SH-SY5Y (cell line): ENCODE measurements around the gene PPHLN1.

Source experiments
- GATA2 ChIP-seq: IDR thresholded peaks from 2 replicates; pipeline ENCODE4 v1.6.1; 2011; ENCODE audit warnings: mild to moderate bottlenecking, low read depth, low read length
- GATA3 ChIP-seq: IDR thresholded peaks from 2 replicates; pipeline ENCODE4 v1.6.1; 2011; ENCODE audit warnings: low read depth, mild to moderate bottlenecking, low read length, moderate library complexity

DNA sequence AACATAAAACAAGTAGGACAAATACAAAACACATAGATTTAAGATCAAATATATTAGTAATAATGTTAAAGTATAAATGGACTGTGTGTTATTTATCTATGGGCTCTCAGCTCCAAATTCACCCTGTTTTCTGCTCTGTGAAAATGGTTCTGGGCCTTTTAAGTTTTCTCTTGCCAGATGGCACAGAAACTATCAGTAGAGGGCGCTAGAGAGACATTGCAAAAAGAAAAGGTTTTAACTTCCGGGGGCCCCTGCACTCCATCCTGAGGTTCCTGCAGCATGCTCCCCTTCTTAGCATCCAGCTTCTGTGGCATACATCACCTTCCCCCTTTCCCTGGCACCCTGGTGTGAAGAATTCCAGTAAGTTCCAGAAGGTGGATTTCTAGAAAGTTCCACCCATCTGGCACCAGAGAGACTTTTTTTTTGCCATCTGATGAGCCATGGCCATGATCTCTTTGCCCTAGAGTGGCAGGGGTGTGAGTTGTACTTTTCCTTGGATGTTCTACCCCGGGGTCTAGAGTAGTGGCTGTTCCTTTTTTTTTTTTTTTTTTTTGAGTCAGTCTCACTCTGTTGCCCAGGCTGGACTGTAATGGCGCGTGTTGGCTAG lies 29.4 kb upstream of the PPHLN1 start:
- TF ChIP-seq GATA2 (no peak), GATA3 (no peak)
